DMS79 treated with DMSO at 0.1 percent for 48 hours (cell line): ENCODE results near the gene SYT9.
"Not testable (repeated sequence)": the region's sequence is repeated elsewhere in the genome, so short reads cannot be mapped to it uniquely, and the experiment has no call there.

Experiments used
- DNase-seq: peaks from one replicate; lab custom pipeline; 2025; lab: John Stamatoyannopoulos, UW

Gene SYT9

DNA sequence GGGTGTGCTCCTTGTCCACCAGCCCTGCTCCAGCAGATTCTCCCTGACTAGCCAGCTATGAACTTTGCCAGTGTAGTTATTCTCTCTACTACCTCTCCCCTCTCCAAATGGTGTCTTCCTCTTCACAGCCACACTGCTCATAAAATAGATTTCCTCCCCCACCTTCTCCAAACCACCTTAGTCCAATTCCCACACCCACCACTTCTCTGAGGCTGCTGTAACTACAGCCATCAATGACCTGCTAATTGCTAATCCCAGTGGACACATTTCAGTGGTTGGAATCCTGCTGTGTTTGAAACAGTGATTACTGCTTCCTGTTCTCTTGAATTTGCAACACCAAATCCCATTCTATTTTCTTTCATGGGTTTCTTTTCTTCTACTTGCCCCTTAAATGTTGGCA, 23.4 kb downstream of the SYT9 start:
- DNase-seq: no peak

DNA sequence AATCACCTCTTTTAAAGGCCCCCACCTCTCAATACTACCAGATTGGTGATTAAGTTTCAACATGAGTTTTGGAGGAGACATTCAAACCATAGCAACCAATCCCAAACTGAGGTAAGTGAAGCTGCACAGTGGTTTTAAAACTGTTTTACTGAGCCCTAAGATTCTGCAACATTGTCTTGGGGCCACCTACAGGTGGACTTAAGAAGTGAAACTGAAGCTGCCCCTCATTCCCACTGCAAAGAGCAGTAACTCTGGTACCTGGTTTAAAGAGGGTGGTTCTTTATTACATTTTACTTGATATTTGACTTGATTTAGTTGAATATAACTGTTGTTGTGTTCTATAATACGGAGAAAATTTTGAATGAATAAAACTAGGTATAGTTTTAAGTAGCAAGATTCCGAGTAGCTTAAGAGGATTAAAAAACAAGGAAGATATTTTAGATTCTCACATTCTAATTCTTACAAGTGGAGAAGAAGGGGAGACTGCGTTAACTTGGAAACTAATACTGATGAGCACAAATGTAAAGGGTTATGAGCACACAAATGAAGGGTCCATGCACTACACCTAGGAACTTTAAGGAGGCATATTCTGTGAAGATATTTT, 26.7 kb downstream of the SYT9 start:
- DNase-seq: no peak

DNA sequence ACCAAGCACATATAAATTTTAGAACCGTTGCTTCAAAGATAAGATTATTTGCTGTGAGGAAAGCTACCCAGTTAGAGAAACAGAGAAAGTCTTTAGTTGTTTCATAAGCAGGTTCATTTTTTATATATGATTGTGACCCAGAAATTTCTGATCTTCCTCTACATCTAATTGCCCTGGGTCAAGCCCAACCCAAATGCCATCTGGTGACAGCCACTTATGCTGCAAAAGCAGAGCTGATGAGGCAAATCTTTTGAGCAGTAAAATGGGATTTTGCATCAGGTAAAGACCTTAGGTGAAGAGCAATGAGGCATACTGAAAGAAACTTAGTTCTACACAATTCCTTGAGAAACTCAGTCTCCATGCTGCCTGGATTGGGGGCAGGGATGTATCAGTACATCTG, 28.0 kb downstream of the SYT9 start:
- DNase-seq: no peak

DNA sequence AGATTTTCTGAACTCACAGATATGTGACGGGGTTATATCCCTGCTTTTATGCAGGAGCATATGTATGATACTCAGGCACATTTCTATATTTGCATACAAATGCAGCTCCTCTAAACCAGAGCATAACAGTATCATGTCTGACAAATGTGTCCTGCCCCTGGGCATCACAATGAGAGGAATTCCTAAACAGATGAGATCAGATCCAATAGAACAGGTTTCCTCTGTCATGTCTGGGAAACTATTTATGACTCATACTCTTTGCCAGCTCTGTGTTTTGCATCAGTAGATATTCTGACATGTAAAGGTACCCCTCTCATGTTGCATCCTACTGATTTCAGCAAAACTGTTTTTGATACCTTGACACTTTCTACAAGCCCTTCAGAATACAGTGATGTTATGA, 29.4 kb downstream of the SYT9 start:
- no peak for DNase-seq

DNA sequence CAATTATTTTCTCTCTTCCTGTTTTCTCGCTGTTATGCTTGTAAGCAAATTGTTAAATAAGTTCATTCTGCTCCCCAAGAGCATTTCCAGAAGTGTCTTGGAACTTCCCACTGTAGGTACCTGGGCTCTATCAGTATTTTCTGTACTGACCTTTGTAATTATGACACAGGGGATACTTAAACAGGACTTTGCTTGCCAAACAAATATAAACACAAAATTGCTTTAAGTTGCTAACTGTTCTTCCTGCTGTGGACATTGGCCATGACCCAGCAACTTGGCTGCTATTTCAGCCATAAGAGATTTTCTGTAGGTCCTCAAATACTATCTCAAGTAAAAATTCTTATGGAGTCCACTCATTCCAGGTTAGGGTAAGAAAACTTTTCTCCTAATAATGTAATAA, 30.1 kb downstream of the SYT9 start:
- no peak for DNase-seq

DNA sequence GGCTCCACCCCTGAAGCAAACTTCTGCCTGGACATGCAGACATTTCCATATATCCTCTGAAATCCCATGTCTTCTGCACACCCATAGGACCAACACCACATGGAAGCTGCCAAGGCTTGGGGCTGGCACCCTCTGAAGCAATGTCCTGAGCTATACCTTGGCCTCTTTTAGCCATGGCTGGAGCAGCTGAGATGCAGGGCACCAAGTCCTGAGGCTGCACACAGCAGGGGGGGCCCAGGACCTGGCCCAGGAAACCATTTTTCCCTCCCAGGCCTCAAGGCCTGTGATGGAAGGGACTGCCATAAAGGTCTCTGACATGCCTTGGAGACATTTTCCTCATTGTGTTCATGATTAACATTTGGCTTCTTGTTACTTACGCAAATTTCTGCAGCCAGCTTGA, 34.5 kb downstream of the SYT9 start:
- DNase-seq: no peak

DNA sequence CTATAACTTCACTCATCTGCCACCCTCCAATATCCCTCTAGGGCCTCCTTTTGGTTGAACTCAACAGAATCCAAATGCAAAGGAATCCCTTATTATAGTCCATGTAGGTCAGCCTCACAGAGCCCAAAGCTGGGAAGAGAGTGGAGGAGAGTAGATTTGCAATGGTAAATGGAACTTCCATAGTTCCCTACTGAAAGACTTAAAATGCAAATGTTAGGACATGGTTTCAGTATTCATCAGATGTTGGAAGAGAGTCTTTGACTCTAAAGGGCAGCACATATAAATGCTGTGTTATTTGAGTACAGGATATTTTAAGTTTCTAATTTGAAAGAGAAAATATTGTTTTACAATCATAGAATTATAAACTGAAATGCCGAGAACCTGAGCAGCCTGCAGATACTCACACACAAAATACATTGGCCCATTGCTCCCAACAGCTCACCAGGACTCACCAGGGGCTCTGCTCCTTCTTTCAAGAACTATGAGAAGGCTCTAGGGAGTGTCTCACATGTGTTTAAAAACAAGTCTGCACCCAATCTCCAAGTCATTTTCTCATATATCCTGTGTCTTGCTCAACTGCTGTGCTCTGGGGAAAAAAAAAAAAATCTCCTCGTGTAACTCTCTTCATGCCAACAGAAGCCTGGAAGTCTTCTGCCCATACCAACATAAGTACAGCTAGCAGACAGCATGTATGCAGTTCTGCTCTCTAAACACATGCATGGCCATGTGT, 39.6 kb downstream of the SYT9 start:
- DNase-seq: no peak

DNA sequence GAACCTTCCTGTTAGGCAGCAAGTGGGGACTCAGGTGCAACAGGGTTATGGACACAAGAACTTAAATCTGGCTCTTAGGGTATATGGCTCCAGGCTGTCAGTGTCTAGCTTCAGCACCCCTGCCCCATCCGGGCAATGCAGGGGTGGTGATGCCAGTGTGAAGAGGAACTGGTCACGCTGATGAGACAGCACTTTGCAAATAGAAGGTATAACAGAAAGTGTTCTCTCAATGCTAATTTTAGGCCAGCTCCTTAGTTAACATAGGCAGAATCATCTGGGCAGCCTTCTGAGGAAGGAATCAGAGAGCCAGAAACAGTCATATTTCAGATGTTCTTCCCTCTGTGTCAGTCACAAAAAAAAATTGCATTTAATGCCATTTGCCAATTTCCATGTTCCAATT, 41.2 kb downstream of the SYT9 start:
- DNase-seq: no peak

DNA sequence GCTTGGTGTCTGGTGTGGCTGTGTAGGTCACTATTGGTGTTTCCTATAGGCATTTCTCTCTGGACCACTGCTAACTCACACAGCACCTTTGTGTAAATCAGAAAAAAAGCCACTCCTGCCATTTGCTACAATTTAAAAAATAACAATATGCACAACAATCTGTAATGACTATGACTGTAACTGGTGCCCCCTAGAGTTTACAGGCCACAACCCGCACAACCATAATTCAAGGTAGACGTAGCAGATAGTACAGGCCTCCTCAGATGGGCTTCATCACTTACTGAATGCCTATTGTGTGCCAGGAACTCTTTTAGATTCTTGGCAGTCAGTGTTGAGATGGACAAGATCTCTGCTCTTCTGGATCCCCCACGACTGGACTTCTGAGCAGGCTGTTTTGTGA, 47.7 kb downstream of the SYT9 start:
- DNase-seq: no peak

DNA sequence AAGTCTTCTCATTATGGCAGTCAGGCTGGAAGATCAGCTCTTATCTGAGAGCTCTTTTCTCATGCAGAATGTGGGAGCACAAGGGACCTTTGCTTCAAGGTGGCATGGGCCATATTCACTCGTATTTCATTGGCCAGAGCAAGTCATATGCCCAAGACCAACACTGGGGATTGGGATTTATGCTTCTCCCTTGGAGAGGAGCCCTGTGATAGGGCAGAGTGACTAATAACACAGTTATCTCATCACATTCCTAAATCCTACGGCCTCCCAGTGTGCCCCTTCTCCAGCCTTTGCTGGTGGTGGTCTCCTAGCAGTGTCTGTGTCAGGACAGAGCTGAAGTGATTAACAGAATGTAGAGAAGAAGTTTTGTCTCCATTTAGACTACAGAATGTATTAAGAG, 48.6 kb downstream of the SYT9 start:
- no peak for DNase-seq

DNA sequence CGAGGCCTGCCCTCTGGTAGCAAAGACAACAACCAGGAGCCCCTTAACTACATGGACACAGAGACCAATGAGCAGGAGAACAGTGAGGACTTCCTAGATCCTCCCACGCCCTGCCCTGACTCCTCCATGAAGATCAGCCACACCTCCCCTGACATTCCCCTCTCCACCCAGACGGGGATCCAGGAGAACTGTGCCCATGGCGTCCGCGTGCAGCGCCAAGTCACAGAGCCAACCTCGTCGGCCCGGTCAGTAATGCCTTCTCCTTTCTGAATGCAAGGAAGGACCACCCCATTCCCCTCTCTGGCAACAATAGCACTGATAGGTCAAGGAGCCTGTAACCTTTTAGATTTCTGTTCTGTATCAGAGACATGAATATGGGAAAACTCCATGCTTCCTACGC, 51.4 kb downstream of the SYT9 start:
- no peak for DNase-seq

DNA sequence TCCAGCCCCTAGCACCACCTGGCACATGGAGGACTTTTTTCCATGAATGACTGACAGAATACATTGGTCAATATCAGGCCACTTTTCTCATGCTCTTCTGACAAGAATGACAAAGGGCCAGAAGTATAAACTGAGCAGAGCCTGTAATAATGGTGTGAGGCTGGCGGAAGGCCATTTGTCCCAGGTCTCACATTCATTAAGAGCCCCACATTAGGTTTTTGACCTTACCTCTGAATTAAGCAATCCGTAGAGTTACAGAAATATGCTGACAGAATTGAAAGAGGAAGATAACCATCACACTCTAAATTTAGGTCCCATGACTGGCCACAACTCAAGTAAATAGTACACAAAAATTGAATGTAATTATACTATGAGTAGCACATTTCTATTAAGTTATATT, 55.2 kb downstream of the SYT9 start:
- no peak for DNase-seq

DNA sequence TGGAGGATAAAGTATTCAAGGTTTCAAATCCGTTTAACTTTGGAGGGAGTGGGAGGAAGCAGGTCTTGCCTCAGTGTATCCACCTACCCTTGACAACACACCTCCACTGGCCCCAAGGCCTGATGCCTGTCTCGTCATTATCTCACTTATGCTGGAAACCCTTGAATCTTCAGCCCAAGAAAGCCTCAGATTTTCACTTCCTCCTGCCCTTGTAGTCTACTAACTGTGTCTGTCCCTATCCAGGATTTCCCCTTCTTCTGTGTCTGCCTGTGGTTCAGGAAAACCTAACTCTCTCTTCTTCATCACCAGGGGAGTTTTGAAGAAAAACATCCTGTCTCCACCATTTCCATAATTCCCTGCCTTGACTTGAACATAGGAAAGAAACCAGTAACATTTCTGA, 56.1 kb downstream of the SYT9 start:
- DNase-seq: no peak

DNA sequence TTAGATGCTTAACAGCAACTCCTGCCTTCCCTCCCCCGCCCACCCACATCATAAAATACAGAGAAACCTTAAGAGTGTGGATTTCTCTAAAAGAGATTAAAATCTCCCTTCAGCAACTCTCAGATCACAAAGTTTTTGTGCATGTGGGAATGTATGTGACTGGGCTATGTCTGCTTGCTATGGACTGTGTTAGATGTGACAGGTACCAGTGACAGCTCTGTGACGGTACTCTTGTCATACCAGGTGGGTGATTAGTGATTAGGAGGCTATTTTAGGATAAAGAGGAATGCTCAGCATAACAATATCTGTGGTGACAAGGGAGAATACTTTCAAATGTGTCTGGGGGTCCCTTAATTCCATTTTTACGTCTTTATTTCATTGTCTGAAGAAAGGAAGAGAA, 60.2 kb downstream of the SYT9 start:
- no peak for DNase-seq

DNA sequence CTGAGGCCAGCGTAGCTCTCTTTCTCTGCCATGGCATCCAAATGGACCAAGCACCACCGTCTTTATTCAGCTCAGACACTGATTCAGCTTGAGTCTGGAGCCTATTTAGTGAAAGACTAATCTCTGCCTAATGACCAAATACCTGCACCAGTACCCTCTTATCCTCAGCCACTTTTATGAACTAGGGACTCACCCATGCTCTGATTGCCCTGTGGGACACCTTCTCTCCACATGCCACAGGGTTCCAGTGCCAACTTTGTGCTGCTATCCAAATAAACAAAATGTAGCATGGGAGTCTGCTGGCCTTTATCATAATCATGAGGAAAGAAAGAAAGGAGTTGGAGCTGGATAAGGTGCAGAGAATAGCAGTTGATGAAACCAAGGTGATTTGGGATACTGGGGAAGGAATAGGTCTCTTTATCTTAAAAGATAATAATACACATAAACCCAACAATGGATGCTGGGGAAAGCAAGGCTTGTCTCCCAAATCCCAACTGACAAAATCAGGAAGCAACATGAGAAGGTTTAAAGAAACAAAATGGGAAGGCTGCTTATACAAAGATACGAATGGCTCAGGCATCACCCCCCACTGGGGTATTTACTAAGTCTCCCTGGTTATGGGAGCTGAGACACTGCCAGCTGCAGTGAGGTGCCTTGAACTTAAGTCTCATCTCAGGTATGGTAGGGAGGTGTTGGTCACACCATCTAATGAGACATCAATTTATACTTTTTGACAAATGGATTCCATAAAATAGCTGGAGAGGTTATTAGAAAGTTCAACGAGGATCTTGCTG, 63.3 kb downstream of the SYT9 start:
- no peak for DNase-seq

DNA sequence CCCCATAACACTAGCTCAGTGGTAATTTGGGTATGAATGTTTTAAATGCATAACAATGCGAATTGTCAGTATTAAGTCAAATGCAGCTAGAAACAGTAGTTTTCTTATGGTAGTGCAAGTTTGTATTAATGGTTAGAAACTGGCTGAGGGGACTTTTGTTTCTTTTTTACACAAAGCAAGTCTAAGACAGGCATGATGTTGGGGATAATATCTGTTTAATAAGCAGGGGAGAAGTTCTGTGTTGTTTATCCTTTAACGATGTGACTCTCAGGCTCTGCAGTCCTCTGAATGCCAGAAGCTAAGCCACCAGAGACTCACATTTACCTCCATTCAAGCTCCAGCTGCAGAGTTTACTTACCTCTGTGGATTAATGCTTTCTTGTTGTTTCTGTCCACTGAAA, 67.8 kb downstream of the SYT9 start:
- DNase-seq: no peak

DNA sequence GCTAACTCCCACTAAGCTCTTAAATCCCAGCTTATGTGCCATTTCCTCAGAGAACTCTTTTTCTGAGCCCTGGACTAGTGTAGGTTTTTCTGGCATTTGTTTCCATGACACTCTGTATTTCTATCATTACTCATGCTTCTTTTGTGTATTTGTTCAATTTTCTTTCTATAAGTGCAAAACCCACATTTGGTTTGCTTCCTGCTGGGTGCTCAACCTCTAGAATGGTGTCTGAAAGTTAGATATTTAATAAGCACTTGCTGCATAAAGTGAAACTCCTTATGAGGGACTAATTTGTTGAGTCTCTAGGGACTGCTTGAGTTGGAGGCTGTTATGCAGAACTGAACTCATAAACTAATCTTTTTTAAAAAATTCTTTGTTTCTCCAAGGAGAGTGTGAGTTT, 68.6 kb downstream of the SYT9 start:
- no peak for DNase-seq

DNA sequence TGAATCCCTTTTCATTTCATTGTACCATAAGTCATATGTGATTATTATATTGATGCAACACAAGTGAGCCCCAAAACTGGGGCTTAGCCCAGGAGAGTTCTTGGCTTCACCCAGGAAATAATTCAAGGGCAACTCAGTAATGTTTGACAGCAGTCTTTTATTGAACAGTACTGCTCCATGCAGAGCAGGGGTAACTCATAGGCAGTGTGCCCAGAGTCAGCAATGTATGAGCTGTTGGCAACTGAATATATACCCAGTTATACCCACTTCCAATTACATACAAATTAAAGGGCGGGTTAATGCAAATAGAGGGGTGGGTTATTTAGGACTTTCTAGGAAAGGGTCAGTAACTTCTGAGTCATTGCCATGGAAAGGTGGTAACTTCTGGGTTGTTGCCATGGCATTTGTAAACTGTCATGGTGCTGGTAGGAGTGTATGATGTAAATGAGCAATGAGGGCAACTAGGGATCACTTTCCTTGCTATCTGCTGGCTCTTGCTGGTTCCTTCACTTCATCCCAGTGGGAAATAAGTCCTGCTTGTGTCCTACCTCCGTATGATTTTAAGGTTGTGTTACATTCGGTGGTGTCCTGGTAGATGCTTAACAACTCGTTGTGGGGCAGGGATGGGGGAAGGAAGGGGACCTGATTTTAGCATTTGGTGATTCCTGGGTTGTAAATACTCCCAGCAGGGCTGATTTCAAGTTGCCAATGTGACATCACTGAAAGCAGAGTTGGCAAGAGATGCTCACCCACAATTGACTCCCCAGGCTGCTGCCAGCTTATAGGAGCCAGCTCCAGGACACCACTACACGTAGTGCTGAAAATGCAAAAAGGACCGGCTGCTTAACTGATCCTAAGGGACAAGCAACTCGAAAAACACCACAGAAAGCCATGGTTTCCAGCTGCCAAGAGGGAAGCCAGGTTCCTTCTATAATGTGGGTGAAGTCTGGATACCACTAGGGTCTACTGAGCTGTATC, 70.1 kb downstream of the SYT9 start:
- no peak for DNase-seq

DNA sequence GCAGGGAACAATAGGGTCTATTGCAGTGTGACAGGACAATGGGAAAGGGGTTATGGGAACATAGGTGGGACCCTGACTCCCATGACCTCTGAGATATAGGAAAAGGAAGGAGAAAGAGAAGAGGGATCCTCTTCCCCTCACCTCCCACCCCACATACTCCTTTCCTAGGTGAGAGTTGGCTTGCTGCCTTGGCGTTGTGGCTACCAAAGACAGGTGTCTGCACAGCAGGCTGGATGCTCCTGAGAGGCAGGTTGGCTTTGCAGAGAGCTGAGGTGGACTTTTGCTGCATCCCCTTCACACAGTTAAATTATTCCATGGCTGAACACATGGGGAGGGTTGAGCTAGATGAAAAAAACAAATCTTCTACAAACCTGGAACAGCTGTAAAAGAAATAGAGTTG, 80.7 kb downstream of the SYT9 start:
- DNase-seq: no peak

DNA sequence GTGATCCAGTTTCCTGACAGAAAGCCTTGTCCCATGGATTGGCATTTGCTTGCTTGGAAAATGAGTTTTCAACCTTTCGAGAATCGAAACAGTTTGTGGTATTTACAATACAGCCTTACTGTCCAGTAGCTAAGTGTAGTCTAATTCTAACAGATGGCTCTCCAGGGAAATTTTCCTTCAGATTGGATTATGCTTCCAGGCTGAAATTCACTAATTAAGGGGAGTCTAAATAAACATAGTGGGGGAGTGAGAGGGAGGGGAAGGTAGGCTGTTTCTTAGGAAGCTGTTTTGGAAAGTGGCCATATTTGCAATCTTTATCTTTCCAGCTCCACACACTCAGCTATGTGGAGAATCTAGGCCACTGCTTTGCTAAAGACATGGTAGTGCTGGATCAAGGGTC, 81.3 kb downstream of the SYT9 start:
- DNase-seq: no peak

DNA sequence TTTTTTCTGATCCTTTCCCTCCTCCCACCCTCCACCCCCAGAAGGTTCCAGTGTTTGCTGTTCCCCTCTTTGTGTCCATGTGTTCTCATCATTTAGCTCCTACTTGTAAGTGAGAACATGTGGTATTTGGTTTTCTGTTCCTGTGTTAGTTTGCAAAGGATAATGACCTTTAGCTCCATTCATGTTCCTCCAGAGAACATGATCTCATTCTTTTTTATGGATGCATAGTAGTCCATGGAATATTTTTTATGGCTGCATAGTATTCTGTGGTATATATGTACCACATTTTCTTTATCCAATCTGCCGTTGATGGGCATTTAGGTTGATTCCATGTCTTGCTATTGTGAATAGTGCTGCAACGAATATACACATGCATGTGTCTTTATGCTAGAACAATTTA, 83.7 kb downstream of the SYT9 start:
- DNase-seq: not testable (repeated sequence)

DNA sequence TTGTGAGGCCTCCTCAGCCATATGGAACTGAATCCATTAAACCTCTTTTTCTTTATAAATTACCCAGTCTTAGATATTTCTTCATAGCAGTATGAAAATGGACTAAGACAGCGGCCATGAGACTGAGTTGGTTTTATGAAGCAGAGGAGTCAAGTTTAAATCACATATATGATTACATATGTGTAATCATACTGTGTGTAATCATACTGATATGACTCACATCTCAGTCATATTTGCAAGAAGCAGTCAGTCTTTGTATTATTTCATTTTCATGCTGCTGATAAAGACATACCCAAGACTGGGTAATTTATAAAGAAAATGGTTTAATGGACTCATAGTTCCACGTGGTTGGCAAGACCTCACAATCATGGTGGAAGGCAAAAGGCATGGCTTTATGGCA, 89.8 kb downstream of the SYT9 start:
- no peak for DNase-seq
